Activated gamma-delta T cell treated with Interleukin-2 at 50 U/mL for 16 hours (primary cell): ENCODE data around the gene TUBA1B.
A peak's percentile ranks its signal among the peaks of the same experiment; 100 is the strongest.
"Not testable (repeated sequence)": the region's sequence is repeated elsewhere in the genome, so short reads cannot be mapped to it uniquely, and the experiment has no call there.

Source experiments
- DNase-seq: peaks from one replicate; pipeline ENCODE4 v3.0.0-alpha.2; 2020

TUBA1B gene

GRCh38 chr12:49131051-49131893 lies at the start of gene TUBA1B:
TUBA1B (minus strand) TSS chr12:49131395; CDS start chr12:49131300, 95 bp downstream.
- peak; percentile 88 for DNase-seq

- no peak for DNase-seq
Observed at GRCh38 chr12:49174218-49174617, 43.0 kb upstream of the TUBA1B start.

- DNase-seq, result no peak
Observed at GRCh38 chr12:49170924-49171323, 39.7 kb upstream of the TUBA1B start.

- DNase-seq, result no peak
Observed at GRCh38 chr12:49165114-49165513, 33.9 kb upstream of the TUBA1B start.

GRCh38 chr12:49161901-49162300 lies 30.7 kb upstream of the TUBA1B start:
- not testable (repeated sequence) for DNase-seq

DNA sequence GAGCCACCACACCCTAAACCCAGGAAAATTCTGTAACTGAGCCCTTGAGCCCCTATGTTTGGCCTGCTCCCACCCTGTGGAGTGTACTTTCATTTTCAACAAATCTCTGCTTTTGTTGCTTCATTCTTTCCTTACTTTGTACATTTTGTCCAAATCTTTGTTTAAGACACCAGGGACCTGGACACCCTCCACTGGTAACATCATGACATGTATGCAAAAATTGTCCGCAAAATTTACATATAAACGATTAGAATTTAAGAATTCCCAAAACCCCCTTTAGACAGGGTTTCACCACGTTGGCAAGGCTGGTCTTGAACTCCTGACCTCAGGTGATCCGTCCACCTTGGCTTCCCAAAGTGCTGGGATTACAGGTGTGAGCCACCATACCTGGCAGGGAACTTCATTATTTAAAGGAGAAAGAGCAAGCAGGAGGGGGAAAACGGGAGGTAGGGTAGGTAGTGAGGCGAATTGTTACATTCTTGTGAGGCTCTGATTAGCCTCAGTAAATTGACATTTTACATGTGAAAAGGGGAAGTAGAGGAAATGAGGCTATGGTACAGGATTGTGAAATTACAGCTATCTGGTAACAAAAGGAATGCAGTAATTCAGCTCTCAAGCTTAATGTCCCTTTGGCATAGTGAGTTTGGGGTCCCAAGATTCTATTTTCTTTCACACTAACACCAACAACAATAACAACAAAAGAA lies 30.0 kb upstream of the TUBA1B start:
- no peak for DNase-seq

GRCh38 chr12:49160399-49160798 lies 29.2 kb upstream of the TUBA1B start:
- DNase-seq, result no peak

DNA sequence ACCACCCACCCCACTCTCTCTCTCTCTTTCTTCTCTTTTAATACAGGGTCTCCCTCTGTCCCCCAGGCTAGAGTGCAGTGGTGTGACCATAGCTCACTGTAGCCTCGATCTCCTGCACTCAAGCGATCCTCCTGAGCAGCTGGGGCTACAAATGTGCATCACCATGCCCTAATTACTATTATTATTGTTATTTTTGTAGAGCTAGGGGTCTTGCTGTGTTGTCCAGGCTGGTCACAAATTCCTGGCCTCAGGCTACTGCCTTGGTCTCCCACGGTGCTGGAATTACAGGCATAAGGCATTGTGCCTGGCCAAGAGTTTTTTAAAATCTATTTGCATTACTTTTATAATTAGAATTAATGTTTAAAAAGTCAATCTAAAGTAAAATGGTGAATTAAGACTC lies 23.0 kb upstream of the TUBA1B start:
- DNase-seq, result no peak

- DNase-seq, result no peak
Observed at GRCh38 chr12:49147384-49147783, 16.2 kb upstream of the TUBA1B start.

DNA sequence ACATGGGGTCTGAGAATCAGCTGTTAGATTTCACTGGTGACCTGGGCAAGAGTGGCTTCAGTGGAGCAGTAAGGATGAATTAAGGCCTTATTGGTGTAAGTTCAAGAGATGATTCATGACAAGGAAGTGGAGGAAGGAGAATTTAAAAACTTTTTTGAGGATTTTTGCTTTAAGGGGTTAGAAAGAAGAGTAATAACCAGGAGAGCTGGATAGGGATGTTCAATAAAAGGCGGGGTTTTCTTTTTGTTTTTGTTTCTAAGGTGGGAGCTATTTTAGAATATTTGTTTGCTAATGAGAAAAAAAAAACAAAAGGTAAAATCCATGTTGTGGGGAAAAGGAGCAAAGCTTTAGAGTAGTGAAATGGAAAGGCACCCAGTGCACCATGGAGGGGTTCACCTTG lies 15.2 kb upstream of the TUBA1B start:
- DNase-seq, result no peak

GRCh38 chr12:49144384-49144783 lies 13.2 kb upstream of the TUBA1B start:
- no peak for DNase-seq

- DNase-seq, result no peak
Observed at GRCh38 chr12:49138999-49139398, 7.8 kb upstream of the TUBA1B start.

DNA sequence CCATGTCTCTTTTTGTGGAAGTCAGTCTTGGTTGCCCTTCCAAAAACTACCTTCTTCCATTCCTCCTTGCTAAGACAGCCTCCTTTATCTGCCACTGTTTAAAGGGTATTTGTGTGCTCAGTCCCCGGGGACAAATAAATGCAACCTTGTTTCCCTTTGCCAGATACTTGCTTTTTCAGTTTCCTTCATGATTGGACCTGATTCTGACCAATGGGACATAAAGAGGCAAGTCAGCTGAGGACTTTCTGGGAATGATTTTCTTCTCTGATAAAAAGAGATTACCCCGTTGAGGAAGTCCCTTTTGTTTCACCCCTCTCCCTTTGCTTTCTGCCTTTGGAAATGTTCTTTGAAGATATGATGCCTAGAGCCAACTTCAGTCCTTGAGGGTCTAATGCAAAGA lies 7.4 kb upstream of the TUBA1B start:
- DNase-seq, result no peak

DNA sequence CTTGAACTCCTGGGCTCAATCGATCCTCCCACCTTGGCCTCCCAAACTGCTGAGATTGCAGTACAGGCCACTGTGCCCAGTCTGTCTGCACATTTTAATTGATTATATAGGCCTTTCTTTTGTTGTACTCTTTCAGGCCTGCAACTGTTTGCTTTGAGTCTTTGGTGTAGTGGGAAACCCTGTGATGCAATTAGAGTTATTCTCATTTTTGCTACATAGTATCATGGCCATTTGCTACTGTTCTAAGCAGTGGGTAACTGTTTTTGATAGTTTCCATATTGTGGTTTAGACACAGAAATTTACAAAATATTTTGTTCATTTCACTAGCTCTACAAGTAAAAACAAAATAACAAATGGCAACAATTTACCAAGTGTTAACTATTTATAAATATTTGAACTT lies 6.3 kb upstream of the TUBA1B start:
- no peak for DNase-seq

GRCh38 chr12:49136997-49137396 lies 5.8 kb upstream of the TUBA1B start:
- not testable (repeated sequence) for DNase-seq

DNA sequence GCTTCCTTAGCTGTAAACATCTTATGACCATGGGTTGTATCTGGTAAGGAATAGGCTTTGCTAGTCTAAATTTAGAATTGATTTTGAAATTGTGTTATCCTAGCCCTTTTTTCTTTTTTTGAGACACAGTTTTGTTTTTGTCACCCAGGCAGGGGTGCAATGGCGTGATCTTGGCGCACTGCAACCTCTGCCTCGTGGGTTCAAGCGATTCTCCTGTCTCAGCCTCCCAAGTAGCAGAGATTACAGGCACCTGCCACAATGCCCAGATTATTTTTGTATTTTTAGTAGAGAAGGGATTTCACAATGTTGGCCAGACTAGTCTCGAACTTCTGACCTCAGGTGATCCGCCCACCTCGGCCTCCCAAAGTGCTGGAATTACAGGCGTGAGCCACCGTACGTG lies 2.4 kb upstream of the TUBA1B start:
- no peak for DNase-seq

DNA sequence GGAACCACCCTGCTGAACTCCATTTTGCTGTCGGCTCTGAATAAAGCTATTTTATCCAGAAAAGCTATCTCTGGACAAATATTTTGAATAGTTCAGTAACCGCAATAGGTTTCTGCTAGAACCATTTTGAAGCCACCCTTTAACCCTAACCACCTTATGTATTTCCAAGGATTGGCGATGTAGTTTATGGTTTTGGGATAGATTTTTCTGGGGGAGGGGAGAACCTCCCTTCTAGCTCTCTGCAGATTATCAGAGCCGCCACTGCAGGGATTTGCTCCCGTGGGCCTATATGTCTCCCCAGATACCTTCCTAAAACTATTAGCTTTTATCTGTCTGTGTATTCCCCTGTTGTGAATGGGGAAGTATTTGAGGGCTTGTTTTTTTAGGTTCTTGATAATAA lies 1.8 kb upstream of the TUBA1B start:
- no peak for DNase-seq

DNA sequence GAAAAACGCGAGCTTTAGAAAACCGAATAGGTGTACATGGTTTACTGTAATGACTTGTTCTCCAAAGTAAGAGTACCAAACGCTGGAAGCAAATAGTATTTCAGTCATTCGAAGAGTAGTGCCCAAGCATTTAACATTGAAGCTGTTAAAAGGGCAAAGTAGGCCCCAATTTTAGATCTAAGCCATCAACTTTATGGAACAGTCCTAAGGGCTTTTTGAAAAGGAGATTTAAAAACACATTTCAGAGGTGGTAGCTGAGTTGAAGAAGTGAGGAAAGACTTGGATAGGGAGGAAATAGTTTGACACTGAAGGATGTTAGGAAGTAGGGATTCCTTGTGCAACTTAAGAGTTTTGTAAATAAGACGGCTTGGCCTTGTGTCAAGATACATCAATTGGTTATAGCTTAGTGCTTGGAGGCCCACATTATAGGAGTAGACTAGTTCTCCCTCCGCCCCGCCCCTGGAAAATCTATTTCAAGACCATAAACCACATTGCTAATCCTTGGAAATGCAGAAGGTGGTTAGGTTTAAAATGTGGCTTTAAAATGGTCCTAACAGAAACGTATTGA lies 783 bp upstream of the TUBA1B start:
- DNase-seq, result no peak

GRCh38 chr12:49130151-49131050 lies 794 bp downstream of the TUBA1B start:
- peak; percentile 89 for DNase-seq

GRCh38 chr12:49129332-49130150 lies 1.7 kb downstream of the TUBA1B start:
- DNase-seq, result no peak

DNA sequence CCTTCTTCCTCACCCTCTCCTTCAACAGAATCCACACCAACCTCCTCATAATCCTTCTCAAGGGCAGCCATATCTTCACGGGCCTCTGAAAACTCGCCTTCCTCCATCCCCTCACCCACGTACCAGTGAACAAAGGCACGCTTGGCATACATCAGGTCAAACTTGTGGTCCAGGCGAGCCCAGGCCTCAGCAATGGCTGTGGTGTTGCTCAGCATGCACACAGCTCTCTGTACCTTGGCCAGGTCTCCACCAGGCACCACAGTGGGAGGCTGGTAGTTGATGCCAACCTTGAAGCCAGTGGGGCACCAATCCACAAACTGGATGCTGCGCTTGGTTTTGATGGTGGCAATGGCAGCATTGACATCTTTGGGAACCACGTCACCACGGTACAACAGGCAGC lies 3.2 kb downstream of the TUBA1B start:
- DNase-seq, result not testable (repeated sequence)
